Mononuclear cell (primary cell): ENCODE measurements around the gene PJVK. TPM values are rescaled to one million over a fixed set of nuclear protein-coding genes. Genes with fewer than 3 reads are reported as not detected.
"Not testable (repeated sequence)": the region's sequence is repeated elsewhere in the genome, so short reads cannot be mapped to it uniquely, and the experiment has no call there.

ENCODE experiments used
- H3K27me3 ChIP-seq: 2 replicates; pipeline ENCODE4 v1.6.0; 2011; ENCODE audit warnings: low read length, control low read depth; ENCODE audit not compliant: insufficient read depth
- H3K4me1 ChIP-seq: 2 replicates; pipeline ENCODE4 v1.5.1; 2011; ENCODE audit warnings: mild to moderate bottlenecking, low read length, control low read depth; ENCODE audit not compliant: insufficient read depth
- H3K4me3 ChIP-seq: 2 replicates; pipeline ENCODE4 v1.5.1; 2011; ENCODE audit warnings: mild to moderate bottlenecking, low read length, moderate library complexity
- H3K9me3 ChIP-seq: 2 replicates; pipeline ENCODE4 v1.5.1; 2011; ENCODE audit warnings: low read depth, mild to moderate bottlenecking, control low read depth, low read length
- total RNA-seq: library from RNA; depleted of rRNA; stranded (reverse); fragments of >200 nt; gene quantifications from one replicate; pipeline ENCODE4 v1.2.3, GENCODE V29; 2012

The PJVK gene
- total RNA-seq, 1 donor: 1.2 TPM

DNA sequence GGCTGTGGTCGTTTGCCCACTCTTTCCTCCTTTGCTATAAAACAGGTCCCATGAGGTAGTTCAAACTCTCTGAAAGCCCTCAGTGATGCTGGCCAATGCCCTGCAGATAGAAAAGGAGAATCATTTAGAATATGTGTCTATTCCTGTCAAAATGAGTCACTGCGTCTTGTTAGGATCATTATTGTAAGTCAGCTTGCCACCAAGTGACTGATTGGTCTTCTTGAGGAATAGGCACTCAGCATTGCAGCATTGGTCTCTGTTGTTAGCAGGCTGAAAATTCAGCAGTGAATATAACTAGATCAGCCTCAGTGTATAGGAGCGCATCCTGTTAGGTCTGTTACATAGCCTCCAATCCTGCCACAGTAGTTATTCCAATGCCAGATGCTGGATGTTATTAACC lies 29.1 kb upstream of the PJVK start:
- peaks cover 5% of the 10 kb centered on the region for H3K4me1 ChIP-seq

DNA sequence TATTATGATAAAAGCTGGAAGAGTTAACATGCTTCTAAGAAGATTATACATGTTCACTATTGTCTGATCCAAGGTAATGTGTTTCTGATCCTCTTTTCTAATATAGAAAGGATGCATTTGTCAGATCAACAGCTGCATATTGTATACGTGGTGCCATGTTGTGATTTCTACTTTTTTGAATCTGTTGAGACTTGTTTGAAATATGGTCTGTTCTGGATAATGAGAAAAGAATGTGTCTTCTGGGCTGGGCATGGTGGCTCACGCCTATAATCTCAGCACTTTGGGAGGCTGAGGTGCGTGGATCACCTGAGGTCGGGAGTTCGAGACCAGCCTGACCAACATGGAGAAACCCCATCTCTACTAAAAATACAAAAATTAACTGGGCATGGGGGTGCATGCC lies 27.4 kb upstream of the PJVK start:
- not testable (repeated sequence) for H3K4me1 ChIP-seq, H3K4me3 ChIP-seq, H3K27me3 ChIP-seq, H3K9me3 ChIP-seq

More for the DNA sequence above, 29.1 kb upstream of the PJVK start:
- no peak overlapping the region for H3K4me3 ChIP-seq
- no peaks in the 10 kb centered on the region for H3K27me3 ChIP-seq
- H3K9me3 ChIP-seq: peaks cover 7% of the 10 kb centered on the region

DNA sequence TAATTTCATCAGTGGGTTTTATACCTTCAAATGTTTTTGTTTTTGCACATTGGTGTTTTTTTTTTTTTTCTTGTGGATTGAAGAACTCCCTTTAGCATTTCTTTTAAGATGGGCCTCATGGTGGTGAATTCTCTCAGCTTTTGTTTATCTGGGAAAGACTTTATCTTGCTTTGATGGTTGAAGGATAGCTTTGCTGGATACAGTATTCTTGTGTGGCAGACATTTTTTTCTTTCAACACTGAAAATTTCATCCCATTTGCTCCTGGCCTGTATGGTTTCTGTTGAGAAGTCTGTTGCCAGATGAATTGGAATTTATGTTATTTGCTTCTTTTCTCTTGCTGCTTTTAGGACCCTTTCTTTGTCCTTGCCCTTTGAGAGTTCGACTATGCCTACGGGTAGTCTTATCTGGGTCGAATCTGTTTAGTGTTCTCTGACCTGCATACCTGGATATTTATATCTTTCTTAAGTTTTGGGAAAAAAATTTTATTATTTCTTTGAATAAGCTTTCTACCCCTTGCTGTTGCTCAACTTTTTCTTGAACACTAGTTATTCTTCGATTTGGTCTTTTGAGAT lies 25.8 kb upstream of the PJVK start:
- H3K27me3 ChIP-seq: no peaks in the 10 kb centered on the region
- H3K4me1 ChIP-seq: peaks cover 4% of the 10 kb centered on the region
- no peak overlapping the region for H3K4me3 ChIP-seq
- H3K9me3 ChIP-seq: peaks cover 7% of the 10 kb centered on the region

DNA sequence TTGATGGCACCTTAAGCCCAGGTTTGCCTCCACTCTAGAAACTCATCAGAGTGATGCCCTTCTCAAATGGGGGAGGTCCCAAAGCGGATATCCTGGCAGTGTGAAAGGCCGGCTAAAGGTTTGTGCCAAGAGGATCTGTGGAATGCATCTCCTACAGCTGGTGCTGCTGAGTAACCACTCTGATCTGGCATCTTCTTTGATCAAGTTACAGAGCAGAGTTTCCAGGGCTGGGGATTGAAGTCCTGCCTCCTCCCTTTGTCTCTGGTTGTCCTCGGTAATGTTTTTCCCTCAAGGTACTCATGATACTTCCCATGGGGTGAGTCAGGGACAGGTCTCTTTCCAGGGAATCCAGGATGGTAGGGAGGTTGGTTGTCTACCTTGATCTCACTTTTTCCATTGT lies 24.8 kb upstream of the PJVK start:
- no peaks in the 10 kb centered on the region for H3K27me3 ChIP-seq
- H3K4me3 ChIP-seq: no peak overlapping the region
- no peaks in the 10 kb centered on the region for H3K4me1 ChIP-seq
- H3K9me3 ChIP-seq: peaks cover 7% of the 10 kb centered on the region

DNA sequence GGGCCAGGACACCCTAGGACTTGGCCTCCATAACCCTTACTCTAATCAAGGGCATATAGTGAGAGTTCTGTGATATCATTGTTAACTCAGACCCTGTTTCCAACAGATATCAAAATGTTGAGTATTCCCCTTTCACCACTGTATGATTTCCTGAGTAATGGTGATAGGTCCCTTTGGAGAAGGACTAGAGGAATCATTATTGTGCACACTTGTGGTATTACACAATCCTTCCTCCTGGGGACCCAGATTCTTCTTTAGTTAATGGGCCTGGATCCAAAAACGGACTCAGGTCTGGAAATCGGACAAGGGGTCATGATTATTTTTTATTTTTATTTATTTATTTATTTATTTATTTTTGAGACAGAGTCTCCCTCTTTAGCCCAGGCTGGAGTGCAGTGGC lies 23.7 kb upstream of the PJVK start:
- Histone ChIP-seq H3K4me1 (no peaks in the 10 kb centered on the region), H3K4me3 (no peak overlapping the region), H3K9me3 (peaks cover 7% of the 10 kb centered on the region), H3K27me3 (no peaks in the 10 kb centered on the region)

DNA sequence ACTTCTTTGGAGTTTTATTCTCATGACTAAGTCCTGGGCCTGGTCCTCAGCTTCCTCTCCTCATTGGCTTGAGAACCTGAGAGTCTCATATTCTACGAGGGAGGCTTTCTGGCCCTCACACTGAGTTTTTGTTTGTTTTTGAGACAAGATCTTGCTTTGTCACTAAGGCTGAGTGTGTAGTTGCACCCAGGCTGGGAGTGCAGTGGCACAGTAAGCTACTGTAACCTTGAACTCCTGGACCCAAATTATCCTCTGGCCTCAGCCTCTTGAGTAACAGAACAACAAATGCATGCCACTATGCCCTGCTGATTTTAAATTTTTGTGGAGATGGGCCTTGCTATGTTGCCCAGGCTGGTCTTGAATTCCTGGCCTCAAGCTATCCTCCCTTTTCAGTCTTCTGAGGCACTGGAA lies 22.8 kb upstream of the PJVK start:
- peaks cover 7% of the 10 kb centered on the region for H3K9me3 ChIP-seq
- no peaks in the 10 kb centered on the region for H3K4me1 ChIP-seq
- no peak overlapping the region for H3K4me3 ChIP-seq
- H3K27me3 ChIP-seq: no peaks in the 10 kb centered on the region

DNA sequence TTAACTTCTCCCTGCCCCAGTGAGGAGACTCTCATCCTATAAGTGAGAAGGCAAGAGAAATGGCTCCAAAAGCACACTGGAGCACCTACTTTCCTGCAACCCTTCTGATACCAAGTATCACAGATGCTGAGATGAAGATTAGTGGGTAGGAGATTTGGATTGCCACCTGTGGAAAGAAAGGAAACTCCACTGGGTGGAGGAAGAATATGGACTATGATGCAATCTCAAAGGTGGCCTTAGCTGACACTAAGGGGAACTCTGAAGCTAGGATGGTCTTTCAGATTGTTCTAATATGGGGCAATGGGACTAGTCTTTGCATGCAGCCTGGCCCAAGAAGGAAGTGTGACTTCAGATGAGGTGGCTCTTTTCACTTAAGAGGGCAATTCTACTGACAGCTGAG lies 21.8 kb upstream of the PJVK start:
- H3K4me1 ChIP-seq: no peaks in the 10 kb centered on the region
- H3K4me3 ChIP-seq: no peak overlapping the region
- no peaks in the 10 kb centered on the region for H3K27me3 ChIP-seq
- H3K9me3 ChIP-seq: peaks cover 7% of the 10 kb centered on the region

DNA sequence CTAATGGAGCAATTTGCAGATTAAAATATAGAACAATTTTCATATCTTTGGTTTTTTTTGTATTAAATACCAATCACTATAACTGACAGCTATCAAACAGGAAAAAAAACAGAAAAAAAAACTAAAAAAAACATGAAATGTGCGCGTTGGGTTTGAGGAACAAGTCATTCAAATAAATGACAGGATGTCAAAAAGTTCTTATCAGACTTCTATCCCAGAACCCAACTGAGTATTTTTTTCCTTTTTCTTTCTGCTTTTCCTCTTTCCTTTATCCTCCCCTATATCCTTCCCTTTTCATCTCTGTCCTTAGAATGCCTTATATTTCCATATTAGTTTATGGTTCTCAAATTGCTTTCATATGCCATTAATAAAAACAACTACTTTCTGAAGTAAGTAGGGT lies 14.5 kb upstream of the PJVK start:
- no peaks in the 10 kb centered on the region for H3K27me3 ChIP-seq
- no peak overlapping the region for H3K4me3 ChIP-seq
- H3K9me3 ChIP-seq: no peaks in the 10 kb centered on the region
- no peaks in the 10 kb centered on the region for H3K4me1 ChIP-seq

DNA sequence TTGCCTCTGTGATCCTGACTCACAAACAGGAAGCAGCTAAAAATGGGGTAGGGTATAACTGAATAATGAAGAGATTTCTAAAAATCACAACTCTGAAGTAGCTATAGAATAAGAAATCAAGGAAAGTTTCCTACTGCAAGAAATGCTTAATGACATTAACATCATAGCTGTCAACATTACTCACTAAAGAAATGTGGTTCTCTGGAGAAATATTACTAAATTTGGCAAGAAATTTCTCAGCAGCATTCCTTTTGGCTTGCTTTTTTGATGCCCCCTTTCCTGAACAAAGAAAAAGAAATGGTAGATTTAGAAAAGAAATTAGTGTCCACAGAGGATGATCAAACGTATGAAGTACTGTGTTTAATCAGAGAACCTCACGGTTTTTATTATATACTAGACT lies 9.8 kb upstream of the PJVK start:
- Histone ChIP-seq H3K4me1 (no peaks in the 10 kb centered on the region), H3K4me3 (no peak overlapping the region), H3K27me3 (no peaks in the 10 kb centered on the region), H3K9me3 (no peaks in the 10 kb centered on the region)

DNA sequence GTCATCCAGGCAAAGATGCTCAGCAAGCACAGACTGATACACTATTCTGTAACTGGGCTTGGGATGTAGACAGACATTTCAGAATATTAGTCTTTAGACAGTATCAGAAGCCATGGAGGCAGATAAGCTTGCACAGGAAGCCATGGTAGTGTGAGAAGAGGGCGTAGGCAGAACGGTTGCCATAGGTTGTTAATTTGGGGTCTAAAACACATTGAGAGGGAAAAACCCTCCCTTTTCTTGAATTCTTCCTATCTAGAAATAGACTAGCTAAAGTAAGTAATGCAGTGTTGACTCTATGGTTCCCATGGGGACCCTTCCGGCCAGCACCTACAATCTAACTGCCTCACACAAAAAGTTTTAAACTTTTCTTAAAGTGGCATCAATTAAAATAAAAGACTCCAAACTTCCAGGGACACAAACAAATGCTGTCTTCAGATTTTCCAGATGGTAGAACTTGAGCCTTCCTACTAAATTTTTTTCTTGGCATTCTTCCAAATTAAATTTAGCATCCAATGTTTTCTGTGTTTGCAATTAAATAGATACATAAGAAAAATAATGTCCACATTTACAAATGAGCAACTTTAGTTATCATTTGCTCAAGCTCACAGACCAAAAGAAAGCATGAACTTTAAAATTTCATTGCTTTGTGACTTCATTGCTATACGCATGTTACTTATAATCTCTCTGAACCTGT lies 2.1 kb upstream of the PJVK start:
- H3K9me3 ChIP-seq: no peaks in the 10 kb centered on the region
- H3K4me1 ChIP-seq: peaks cover 20% of the 10 kb centered on the region
- no peaks in the 10 kb centered on the region for H3K27me3 ChIP-seq
- H3K4me3 ChIP-seq: no peak overlapping the region

DNA sequence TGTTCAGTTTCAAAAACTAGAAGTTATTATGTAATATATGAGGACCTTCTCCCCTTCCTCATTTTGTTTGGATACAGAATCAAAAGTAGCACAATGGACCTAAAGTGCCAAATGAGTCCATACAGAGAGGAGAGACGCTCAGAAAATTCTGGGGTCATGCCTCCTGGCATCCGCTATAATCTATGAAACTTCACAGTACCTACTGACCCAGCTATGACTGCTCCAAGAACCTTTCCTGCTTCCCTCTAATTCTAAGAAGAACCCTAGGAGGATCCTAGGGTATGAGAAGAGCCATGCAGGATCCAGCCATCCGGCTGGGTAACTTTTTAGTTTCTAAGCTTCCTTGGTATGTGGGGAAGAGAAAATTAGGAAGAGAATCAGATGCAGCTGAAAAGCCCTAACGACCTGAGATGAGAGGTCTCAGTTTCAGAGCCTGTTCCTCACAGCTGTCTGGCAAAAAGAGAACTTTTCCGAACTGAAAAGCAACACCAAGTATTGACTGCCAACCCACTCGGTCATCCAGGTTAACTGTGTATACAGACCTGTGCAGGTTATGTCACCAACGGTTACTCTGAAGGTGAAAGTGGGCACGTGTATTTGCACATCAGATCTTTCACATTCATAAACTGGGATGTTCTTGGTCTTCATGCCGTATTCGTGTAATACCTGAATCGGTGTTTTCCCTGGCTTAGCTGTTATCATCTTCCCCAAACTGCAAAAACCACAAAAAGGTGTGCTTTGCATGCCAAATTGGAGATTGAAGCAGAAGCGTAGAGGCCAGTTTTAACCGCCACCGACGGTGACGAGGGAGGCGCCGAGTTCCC lies 1.3 kb upstream of the PJVK start:
- no peaks in the 10 kb centered on the region for H3K27me3 ChIP-seq
- no peaks in the 10 kb centered on the region for H3K9me3 ChIP-seq
- peaks cover 20% of the 10 kb centered on the region for H3K4me1 ChIP-seq
- H3K4me3 ChIP-seq: peak overlapping the region; percentile 72

DNA sequence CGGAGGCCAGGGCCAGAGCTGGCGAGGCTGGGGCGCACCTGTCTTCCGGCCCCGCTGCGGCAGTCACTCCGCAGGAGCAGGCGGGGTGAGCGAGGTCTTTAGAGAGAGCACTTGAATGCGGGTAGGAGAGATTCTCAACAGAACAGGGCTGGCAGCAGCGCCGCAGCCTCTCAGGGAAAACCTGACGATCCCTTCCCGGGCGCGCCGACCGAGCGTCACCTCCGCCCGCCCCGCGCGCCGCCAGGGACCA lies 729 bp upstream of the PJVK start:
- no peaks in the 10 kb centered on the region for H3K27me3 ChIP-seq
- peaks cover 20% of the 10 kb centered on the region for H3K4me1 ChIP-seq
- peak overlapping the region; percentile 72 for H3K4me3 ChIP-seq
- H3K9me3 ChIP-seq: no peaks in the 10 kb centered on the region

DNA sequence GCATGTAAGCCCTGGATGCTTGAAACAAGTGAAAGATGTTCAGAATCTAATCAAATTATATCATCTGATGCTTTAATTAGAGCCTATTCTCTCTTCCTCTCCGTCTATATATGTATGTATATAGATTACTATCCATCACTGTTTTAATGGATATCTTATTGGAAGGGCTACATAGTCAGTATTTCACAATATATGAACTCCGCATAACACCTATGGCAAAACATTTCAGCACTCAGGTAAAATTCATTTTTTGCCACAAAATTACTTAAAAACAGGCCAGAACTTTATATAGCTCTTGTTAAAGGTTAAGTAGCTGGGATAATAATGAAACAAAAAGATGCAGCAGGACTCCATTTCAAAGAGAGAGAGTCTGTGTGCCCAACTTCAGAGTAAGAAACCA lies 1.2 kb downstream of the PJVK start:
- no peak overlapping the region for H3K4me3 ChIP-seq
- peaks cover 20% of the 10 kb centered on the region for H3K4me1 ChIP-seq
- H3K9me3 ChIP-seq: no peaks in the 10 kb centered on the region
- no peaks in the 10 kb centered on the region for H3K27me3 ChIP-seq

DNA sequence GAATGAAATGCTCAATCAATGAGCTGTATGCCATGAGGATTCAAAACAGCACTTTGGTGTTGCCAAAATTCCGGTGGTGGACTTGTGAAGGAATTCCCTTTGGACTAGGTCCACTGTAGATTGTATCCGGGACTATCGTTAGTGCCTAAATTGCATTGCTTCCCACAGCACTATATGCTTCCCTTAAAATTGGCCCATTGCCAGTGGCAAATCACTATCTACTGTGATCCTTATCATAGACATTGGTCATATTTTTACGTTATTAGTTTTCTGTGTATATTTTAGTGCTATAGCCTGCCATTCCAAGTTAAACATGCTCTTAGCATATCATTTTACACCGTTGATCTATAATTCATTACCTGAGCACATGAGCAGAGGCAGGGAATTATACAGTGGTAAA lies 1.7 kb downstream of the PJVK start:
- H3K4me3 ChIP-seq: no peak overlapping the region

DNA sequence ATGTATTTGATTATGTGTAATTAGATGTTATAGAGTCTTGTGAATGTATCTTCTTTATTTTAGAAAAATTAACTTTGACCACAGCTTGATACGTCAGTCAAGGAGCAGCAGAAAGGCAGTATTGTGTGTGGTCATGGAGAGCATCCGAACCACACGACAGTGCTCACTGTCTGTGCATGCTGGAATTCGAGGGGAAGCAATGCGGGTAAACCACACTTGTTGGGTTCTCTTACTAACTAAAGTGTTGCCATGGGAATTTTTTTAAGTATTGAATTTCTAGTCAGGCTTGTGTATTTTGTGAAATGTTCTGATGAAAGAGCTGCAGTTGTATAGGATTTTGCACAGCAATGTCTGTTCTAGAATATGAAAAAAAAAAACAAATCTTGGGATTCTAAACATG lies 4.8 kb downstream of the PJVK start:
- Histone ChIP-seq H3K9me3 (no peaks in the 10 kb centered on the region), H3K4me3 (no peak overlapping the region), H3K27me3 (no peaks in the 10 kb centered on the region), H3K4me1 (peaks cover 5% of the 10 kb centered on the region)

More for the DNA sequence above, 1.7 kb downstream of the PJVK start:
- no peaks in the 10 kb centered on the region for H3K9me3 ChIP-seq
- H3K4me1 ChIP-seq: peaks cover 20% of the 10 kb centered on the region
- H3K27me3 ChIP-seq: no peaks in the 10 kb centered on the region
